ENCODE measurements around the gene HSPH1.

Gene HSPH1

GRCh38 chr13:31115616-31116015 is 46.1 kb downstream of the HSPH1 start:
- Histone ChIP-seq H3K27ac (ENCODE audit: low read length) (no peak overlapping the region), H3K4me3 (ENCODE audit: low read length) (no peak overlapping the region), H3K79me2 (ENCODE audit: low read length) (no peaks in the 10 kb centered on the region), H2AFZ (ENCODE audit: low read length) (no peak overlapping the region), H3K4me2 (ENCODE audit: low read depth, low read length) (no peak overlapping the region), H3K9me3 (replicated peaks; ENCODE audit: insufficient read depth, low read length) (no peaks in the 10 kb centered on the region), H3K9me2 (replicated peaks; ENCODE audit: insufficient read depth, low read length) (no peaks in the 10 kb centered on the region), H3K9ac (ENCODE audit: low read length) (no peak overlapping the region), H3K4me1 (ENCODE audit: low read length) (no peaks in the 10 kb centered on the region), H3F3A (ENCODE audit: insufficient read depth, low read length) (no peaks in the 10 kb centered on the region), H4K20me1 (ENCODE audit: insufficient read depth, low read length) (no peaks in the 10 kb centered on the region), H3K36me3 (replicated peaks; ENCODE audit: insufficient read depth, low read length) (no peaks in the 10 kb centered on the region), H3K27me3 (replicated peaks; ENCODE audit: insufficient read depth, low read length) (no peaks in the 10 kb centered on the region)
- TF ChIP-seq EZH2 (optimal IDR thresholded peaks at IDR 0.05; ENCODE audit: low read depth, low read length) (no peak), EZH2phosphoT487 (IDR thresholded peaks at IDR 0.05; ENCODE audit: low read length) (no peak), CTCF (IDR thresholded peaks at IDR 0.05; ENCODE audit: low read length) (no peak)
- no peak for DNase-seq

- no peaks in the 10 kb centered on the region for H3F3A ChIP-seq (ENCODE audit: insufficient read depth, low read length)
- no peak for DNase-seq
- H3K4me3 ChIP-seq (ENCODE audit: low read length): no peak overlapping the region
- TF ChIP-seq EZH2 (optimal IDR thresholded peaks at IDR 0.05; ENCODE audit: low read depth, low read length): no peak
- TF ChIP-seq CTCF (IDR thresholded peaks at IDR 0.05; ENCODE audit: low read length): no peak
- TF ChIP-seq EZH2phosphoT487 (IDR thresholded peaks at IDR 0.05; ENCODE audit: low read length): no peak
- no peaks in the 10 kb centered on the region for H3K36me3 ChIP-seq (replicated peaks; ENCODE audit: insufficient read depth, low read length)
- no peaks in the 10 kb centered on the region for H3K4me1 ChIP-seq (ENCODE audit: low read length)
- H3K79me2 ChIP-seq (ENCODE audit: low read length): no peaks in the 10 kb centered on the region
- no peak overlapping the region for H3K27ac ChIP-seq (ENCODE audit: low read length)
- H3K9me3 ChIP-seq (replicated peaks; ENCODE audit: insufficient read depth, low read length): no peaks in the 10 kb centered on the region
- H3K9me2 ChIP-seq (replicated peaks; ENCODE audit: insufficient read depth, low read length): no peaks in the 10 kb centered on the region
- H2AFZ ChIP-seq (ENCODE audit: low read length): no peak overlapping the region
- H3K4me2 ChIP-seq (ENCODE audit: low read depth, low read length): no peak overlapping the region
- H3K9ac ChIP-seq (ENCODE audit: low read length): no peak overlapping the region
- no peaks in the 10 kb centered on the region for H4K20me1 ChIP-seq (ENCODE audit: insufficient read depth, low read length)
- H3K27me3 ChIP-seq (replicated peaks; ENCODE audit: insufficient read depth, low read length): no peaks in the 10 kb centered on the region
These were observed 47.1 kb downstream of the HSPH1 start for GRCh38 chr13:31114641-31115040.

GRCh38 chr13:31111136-31111535 is 50.6 kb downstream of the HSPH1 start:
- Histone ChIP-seq H3F3A (ENCODE audit: insufficient read depth, low read length) (no peaks in the 10 kb centered on the region), H2AFZ (ENCODE audit: low read length) (no peak overlapping the region), H4K20me1 (ENCODE audit: insufficient read depth, low read length) (no peaks in the 10 kb centered on the region), H3K4me1 (ENCODE audit: low read length) (no peaks in the 10 kb centered on the region), H3K79me2 (ENCODE audit: low read length) (no peaks in the 10 kb centered on the region), H3K4me2 (ENCODE audit: low read depth, low read length) (no peak overlapping the region), H3K27me3 (replicated peaks; ENCODE audit: insufficient read depth, low read length) (no peaks in the 10 kb centered on the region), H3K9me2 (replicated peaks; ENCODE audit: insufficient read depth, low read length) (no peaks in the 10 kb centered on the region), H3K27ac (ENCODE audit: low read length) (no peak overlapping the region), H3K9ac (ENCODE audit: low read length) (no peak overlapping the region), H3K36me3 (replicated peaks; ENCODE audit: insufficient read depth, low read length) (no peaks in the 10 kb centered on the region), H3K4me3 (ENCODE audit: low read length) (no peak overlapping the region), H3K9me3 (replicated peaks; ENCODE audit: insufficient read depth, low read length) (no peaks in the 10 kb centered on the region)
- TF ChIP-seq EZH2phosphoT487 (IDR thresholded peaks at IDR 0.05; ENCODE audit: low read length): no peak
- no peak for TF ChIP-seq EZH2 (optimal IDR thresholded peaks at IDR 0.05; ENCODE audit: low read depth, low read length)
- TF ChIP-seq CTCF (IDR thresholded peaks at IDR 0.05; ENCODE audit: low read length): no peak
- DNase-seq: no peak
